ENCODE measurements around the gene GPLD1.
"Not testable (repeated sequence)": the region's sequence is repeated elsewhere in the genome, so short reads cannot be mapped to it uniquely, and the experiment has no call there.

Gene GPLD1

GRCh38 chr6:24408719-24409410 lies 80.5 kb downstream of the GPLD1 start:
- DNase-seq = no peak

- DNase-seq = no peak
Observed at GRCh38 chr6:24405262-24405661, 84.1 kb downstream of the GPLD1 start.

GRCh38 chr6:24403501-24403824 lies 85.9 kb downstream of the GPLD1 start:
- peak; percentile 54 for DNase-seq

GRCh38 chr6:24402697-24403500 lies 86.5 kb downstream of the GPLD1 start, which contains the start of gene MRS2:
Gene MRS2 (plus strand): TSS chr6:24402936. CDS start chr6:24403047, 111 bp downstream.
- peak; percentile 98 for DNase-seq

- DNase-seq = no peak
Observed at GRCh38 chr6:24401458-24401857, 87.9 kb downstream of the GPLD1 start.

GRCh38 chr6:24400045-24401039 lies 89.0 kb downstream of the GPLD1 start:
- not testable (repeated sequence) for DNase-seq

GRCh38 chr6:24397631-24398030 lies 91.7 kb downstream of the GPLD1 start:
- DNase-seq = no peak

- no peak for DNase-seq
Observed at GRCh38 chr6:24396824-24397223, 92.6 kb downstream of the GPLD1 start.

- DNase-seq = no peak
Observed at GRCh38 chr6:24394780-24395437, 94.5 kb downstream of the GPLD1 start.

GRCh38 chr6:24394061-24394779 lies 95.2 kb downstream of the GPLD1 start:
- no peak for DNase-seq

- no peak for DNase-seq
Observed at GRCh38 chr6:24391756-24392405, 97.5 kb downstream of the GPLD1 start.

- no peak for DNase-seq
Observed at GRCh38 chr6:24391208-24391607, 98.2 kb downstream of the GPLD1 start.

GRCh38 chr6:24387818-24388217 lies 101.6 kb downstream of the GPLD1 start:
- DNase-seq = no peak

- DNase-seq = no peak
Observed at GRCh38 chr6:24385536-24386269, 103.7 kb downstream of the GPLD1 start.

- not testable (repeated sequence) for DNase-seq
Observed at GRCh38 chr6:24384369-24385130, 104.8 kb downstream of the GPLD1 start.

GRCh38 chr6:24382891-24383494 lies 106.4 kb downstream of the GPLD1 start:
- DNase-seq = not testable (repeated sequence)

- no peak for DNase-seq
Observed at GRCh38 chr6:24382220-24382540, 107.2 kb downstream of the GPLD1 start.

GRCh38 chr6:24381476-24382219 lies 107.7 kb downstream of the GPLD1 start:
- DNase-seq = no peak
